HG02678 (cell line): Measurements from ENCODE around the gene CALD1.

ENCODE experiments used
- ATAC-seq: cut with Tn5 transposase; IDR thresholded peaks from one replicate; pipeline ENCODE4 v1.9.1; 2021; ENCODE audit warnings: mild to moderate bottlenecking, moderate library complexity; ENCODE audit not compliant: unreplicated experiment

CALD1 gene

GRCh38 chr7:134778941-134779740 lies at the start of gene CALD1:
Gene CALD1 (plus strand): TSS chr7:134779634. CDS start chr7:134867734, 88,100 bp downstream.
- ATAC-seq: no peak

GRCh38 chr7:134729895-134730294 lies 49.5 kb upstream of the CALD1 start:
- no peak for ATAC-seq

- ATAC-seq: no peak
Observed at GRCh38 chr7:134730411-134730829, 49.0 kb upstream of the CALD1 start.

GRCh38 chr7:134731616-134732015 lies 47.8 kb upstream of the CALD1 start:
- ATAC-seq: no peak

GRCh38 chr7:134732728-134733127 lies 46.7 kb upstream of the CALD1 start:
- no peak for ATAC-seq

GRCh38 chr7:134736381-134736780 lies 43.1 kb upstream of the CALD1 start:
- no peak for ATAC-seq

- no peak for ATAC-seq
Observed at GRCh38 chr7:134737566-134738345, 41.7 kb upstream of the CALD1 start.

- no peak for ATAC-seq
Observed at GRCh38 chr7:134739362-134739761, 40.1 kb upstream of the CALD1 start.

GRCh38 chr7:134740376-134740775 lies 39.1 kb upstream of the CALD1 start:
- ATAC-seq: no peak

- no peak for ATAC-seq
Observed at GRCh38 chr7:134741907-134742635, 37.4 kb upstream of the CALD1 start.

GRCh38 chr7:134742688-134743350 lies 36.6 kb upstream of the CALD1 start:
- ATAC-seq: no peak

- ATAC-seq: no peak
Observed at GRCh38 chr7:134744569-134744968, 34.9 kb upstream of the CALD1 start.

- ATAC-seq: no peak
Observed at GRCh38 chr7:134747326-134747725, 32.1 kb upstream of the CALD1 start.

GRCh38 chr7:134750083-134751062 lies 29.1 kb upstream of the CALD1 start:
- ATAC-seq: no peak

- ATAC-seq: no peak
Observed at GRCh38 chr7:134752006-134752760, 27.3 kb upstream of the CALD1 start.

- no peak for ATAC-seq
Observed at GRCh38 chr7:134755422-134756022, 23.9 kb upstream of the CALD1 start.

GRCh38 chr7:134757938-134758337 lies 21.5 kb upstream of the CALD1 start:
- ATAC-seq: no peak

GRCh38 chr7:134758981-134759380 lies 20.5 kb upstream of the CALD1 start:
- ATAC-seq: no peak

- no peak for ATAC-seq
Observed at GRCh38 chr7:134761266-134761665, 18.2 kb upstream of the CALD1 start.
